Panc1 (cell line): ENCODE data around the gene HSF2.

ENCODE experiments used
- CTCF ChIP-seq: fragments of 450-650 bp; IDR thresholded peaks from 2 replicates; pipeline ENCODE4 v1.5.1; 2017; ENCODE audit warnings: mild to moderate bottlenecking
- POLR2AphosphoS5 ChIP-seq: IDR thresholded peaks from 2 replicates; pipeline ENCODE4 v1.6.1; 2012; ENCODE audit warnings: mild to moderate bottlenecking, low read depth, low read length, moderate library complexity
- REST ChIP-seq, 2 experiments: IDR thresholded peaks; 2 replicates each; pipeline ENCODE4 v1.6.1; 2011 to 2012; ENCODE audit warnings: low read depth in 2 of 2, control low read depth in 1 of 2, low read length in 1 of 2, mild to moderate bottlenecking in 1 of 2, moderate library complexity in 1 of 2; ENCODE audit not compliant: insufficient read depth in 1 of 2
- SIN3A ChIP-seq: IDR thresholded peaks from 2 replicates; pipeline ENCODE4 v1.6.1; 2012; ENCODE audit warnings: low read depth, mild to moderate bottlenecking, low read length, moderate library complexity, borderline replicate concordance; ENCODE audit not compliant: insufficient read depth

- no peak for TF ChIP-seq CTCF
- no peak for TF ChIP-seq POLR2AphosphoS5
- TF ChIP-seq SIN3A, result no peak
- TF ChIP-seq REST (IDR thresholded peaks at IDR 0.05; ENCODE audit: insufficient read depth in 1 of 2, low read depth in 2 of 2, low read length in 1 of 2), result no peak
Observed at GRCh38 chr6:122407712-122408111, 8.3 kb downstream of the HSF2 start.
